Glomerular endothelial cell (primary cell): Measurements from ENCODE around the gene RCAN2. TPM values are rescaled to one million over a fixed set of nuclear protein-coding genes. Genes with fewer than 3 reads are reported as not detected.

Source experiments
- DNase-seq: peaks from one replicate; pipeline ENCODE4 v3.0.0-alpha.2; 2011; ENCODE audit warnings: low read depth, low spot score; ENCODE audit errors: extremely low read depth
- total RNA-seq: library from RNA; depleted of rRNA; stranded (reverse); fragments of >200 nt; gene quantifications from 2 replicates; pipeline ENCODE4 v1.2.3, GENCODE V29; 2015

Gene RCAN2
- total RNA-seq, 1 donor from 2014 or later = 5.7 TPM

- no peak for DNase-seq
These were observed 315.3 kb downstream of the RCAN2 start for GRCh38 chr6:46175976-46176375.

GRCh38 chr6:46175446-46175845 lies 315.8 kb downstream of the RCAN2 start:
- DNase-seq = no peak

GRCh38 chr6:46174904-46175303 lies 316.3 kb downstream of the RCAN2 start:
- no peak for DNase-seq

- no peak for DNase-seq
These were observed 319.1 kb downstream of the RCAN2 start for GRCh38 chr6:46172176-46172575.

Other genes starting within 250 kb of the RCAN2 start
- 1.9 TPM in 1 of 2 replicates, not detected in the other for gene CYP39A1, start 161.4 kb upstream of the RCAN2 start, total RNA-seq
- gene SLC25A27, start 161.5 kb upstream of the RCAN2 start, total RNA-seq = 2.2 and 2.6 TPM in 2 replicates
- gene TDRD6, start 196.4 kb upstream of the RCAN2 start, total RNA-seq = 0.12 TPM in 1 of 2 replicates, not detected in the other
- gene PLA2G7, start 243.9 kb upstream of the RCAN2 start, total RNA-seq = 0.10 TPM in 1 of 2 replicates, not detected in the other